ENCODE measurements around the gene TWF2. TPM values are rescaled to one million over a fixed set of nuclear protein-coding genes. Genes with fewer than 3 reads are reported as not detected.
A peak's percentile ranks its signal among the peaks of the same experiment; 100 is the strongest.

Gene TWF2
- total and polyA plus RNA-seq, 10 of the 15 experiments (the other 5 are each of a cell fraction or from before 2014, with no cell fraction given) = 0.16 to 106 (median 68.5) TPM

DNA sequence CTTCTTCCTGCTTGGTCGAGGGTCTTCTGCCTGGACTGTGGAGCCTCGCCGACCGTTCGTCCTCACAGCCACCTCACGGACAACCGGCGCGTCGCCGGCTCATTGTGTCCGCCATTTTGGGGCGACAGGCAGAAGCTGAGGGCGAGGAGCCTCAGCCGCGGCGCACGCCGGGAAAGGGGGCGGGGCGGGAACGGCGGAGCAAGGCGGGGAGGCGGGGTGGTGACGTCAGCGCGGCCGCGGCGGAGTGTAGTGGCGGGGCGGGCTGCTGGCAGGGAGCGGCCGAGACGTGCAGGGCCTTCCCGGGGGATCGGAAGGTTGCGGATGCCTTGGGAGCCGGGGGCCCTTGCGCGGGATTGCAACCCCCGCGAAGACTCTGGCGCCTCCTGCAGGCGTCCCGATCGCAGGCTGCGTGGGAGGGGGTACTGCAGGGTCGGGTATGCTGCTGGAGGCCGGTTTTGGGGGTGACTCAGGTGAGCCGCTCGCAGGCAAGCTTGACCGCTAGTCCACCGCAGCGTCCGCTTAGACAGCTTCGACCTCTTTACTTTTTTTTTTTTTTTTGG, 39.6 kb upstream of the TWF2 start, which contains the start of gene WDR82 (continued):
- TF ChIP-seq, protein P1, sequence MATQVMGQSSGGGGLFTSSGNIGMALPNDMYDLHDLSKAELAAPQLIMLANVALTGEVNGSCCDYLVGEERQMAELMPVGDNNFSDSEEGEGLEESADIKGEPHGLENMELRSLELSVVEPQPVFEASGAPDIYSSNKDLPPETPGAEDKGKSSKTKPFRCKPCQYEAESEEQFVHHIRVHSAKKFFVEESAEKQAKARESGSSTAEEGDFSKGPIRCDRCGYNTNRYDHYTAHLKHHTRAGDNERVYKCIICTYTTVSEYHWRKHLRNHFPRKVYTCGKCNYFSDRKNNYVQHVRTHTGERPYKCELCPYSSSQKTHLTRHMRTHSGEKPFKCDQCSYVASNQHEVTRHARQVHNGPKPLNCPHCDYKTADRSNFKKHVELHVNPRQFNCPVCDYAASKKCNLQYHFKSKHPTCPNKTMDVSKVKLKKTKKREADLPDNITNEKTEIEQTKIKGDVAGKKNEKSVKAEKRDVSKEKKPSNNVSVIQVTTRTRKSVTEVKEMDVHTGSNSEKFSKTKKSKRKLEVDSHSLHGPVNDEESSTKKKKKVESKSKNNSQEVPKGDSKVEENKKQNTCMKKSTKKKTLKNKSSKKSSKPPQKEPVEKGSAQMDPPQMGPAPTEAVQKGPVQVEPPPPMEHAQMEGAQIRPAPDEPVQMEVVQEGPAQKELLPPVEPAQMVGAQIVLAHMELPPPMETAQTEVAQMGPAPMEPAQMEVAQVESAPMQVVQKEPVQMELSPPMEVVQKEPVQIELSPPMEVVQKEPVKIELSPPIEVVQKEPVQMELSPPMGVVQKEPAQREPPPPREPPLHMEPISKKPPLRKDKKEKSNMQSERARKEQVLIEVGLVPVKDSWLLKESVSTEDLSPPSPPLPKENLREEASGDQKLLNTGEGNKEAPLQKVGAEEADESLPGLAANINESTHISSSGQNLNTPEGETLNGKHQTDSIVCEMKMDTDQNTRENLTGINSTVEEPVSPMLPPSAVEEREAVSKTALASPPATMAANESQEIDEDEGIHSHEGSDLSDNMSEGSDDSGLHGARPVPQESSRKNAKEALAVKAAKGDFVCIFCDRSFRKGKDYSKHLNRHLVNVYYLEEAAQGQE (IDR thresholded peaks at IDR 0.05; ENCODE audit: low read depth, low read length) = no peak
- TF ChIP-seq POLR2A (IDR thresholded peaks at IDR 0.05; ENCODE audit: low read depth, low read length) (peak; percentile 100), JUNB (IDR thresholded peaks at IDR 0.05) (no peak), MLLT1 (IDR thresholded peaks at IDR 0.05) (no peak), SREBF2 (IDR thresholded peaks at IDR 0.05; ENCODE audit: low read length) (no peak), TCF7 (IDR thresholded peaks at IDR 0.05; ENCODE audit: borderline replicate concordance) (no peak), TCF12 (IDR thresholded peaks at IDR 0.05; ENCODE audit: low read depth, low read length) (0 out of 2 replicates have a peak, but pooled peaks have one; percentile 50), CREB1 (IDR thresholded peaks at IDR 0.05; ENCODE audit: low read depth) (peak; percentile 92), NRF1 (conservative IDR thresholded peaks at IDR 0.05; ENCODE audit: low read depth, low read length) (no peak), NR2F1 (conservative IDR thresholded peaks at IDR 0.05) (peak; percentile 69; the same call in 1 of the 2 replicates), HCFC1 (IDR thresholded peaks at IDR 0.05; ENCODE audit: low read length) (no peak), HDAC2 (IDR thresholded peaks at IDR 0.05) (no peak), FOXK2 (IDR thresholded peaks at IDR 0.05) (no peak), ZBTB40 (IDR thresholded peaks at IDR 0.05; ENCODE audit: borderline replicate concordance) (no peak), SUPT20H (IDR thresholded peaks at IDR 0.05; ENCODE audit: borderline replicate concordance, control insufficient read depth, low read depth, low read length) (no peak), TCF3 (IDR thresholded peaks at IDR 0.05; ENCODE audit: borderline replicate concordance, insufficient read depth, low read depth, low read length) (peak; percentile 44; the same call in 1 of the 2 replicates), USF2 (IDR thresholded peaks at IDR 0.05; ENCODE audit: borderline replicate concordance, low read depth, low read length) (no peak), MAX (IDR thresholded peaks at IDR 0.05; ENCODE audit: low read depth, low read length) (no peak; the same call in 1 of the 2 replicates)
- TF ChIP-seq, protein P2, sequence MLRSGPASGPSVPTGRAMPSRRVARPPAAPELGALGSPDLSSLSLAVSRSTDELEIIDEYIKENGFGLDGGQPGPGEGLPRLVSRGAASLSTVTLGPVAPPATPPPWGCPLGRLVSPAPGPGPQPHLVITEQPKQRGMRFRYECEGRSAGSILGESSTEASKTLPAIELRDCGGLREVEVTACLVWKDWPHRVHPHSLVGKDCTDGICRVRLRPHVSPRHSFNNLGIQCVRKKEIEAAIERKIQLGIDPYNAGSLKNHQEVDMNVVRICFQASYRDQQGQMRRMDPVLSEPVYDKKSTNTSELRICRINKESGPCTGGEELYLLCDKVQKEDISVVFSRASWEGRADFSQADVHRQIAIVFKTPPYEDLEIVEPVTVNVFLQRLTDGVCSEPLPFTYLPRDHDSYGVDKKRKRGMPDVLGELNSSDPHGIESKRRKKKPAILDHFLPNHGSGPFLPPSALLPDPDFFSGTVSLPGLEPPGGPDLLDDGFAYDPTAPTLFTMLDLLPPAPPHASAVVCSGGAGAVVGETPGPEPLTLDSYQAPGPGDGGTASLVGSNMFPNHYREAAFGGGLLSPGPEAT (IDR thresholded peaks at IDR 0.05; ENCODE audit: low read depth) = 0 out of 2 replicates have a peak, but pooled peaks have one; percentile 48

Data from GM12878 (cell line).